Stomach (tissue), 4 donors: ENCODE measurements around the gene ERN2.

Experiments used
- CTCF ChIP-seq, 7 experiments: fragments of 450-650 bp in 4 of 7; fragments of 200-600 bp in 3 of 7; sonication (generic) in 3 of 7; IDR thresholded peaks; one replicate each; pipeline ENCODE4 v1.5.1; 2016 to 2019; ENCODE audit warnings: antibody characterized with exemption in 7 of 7, control low read depth in 2 of 7, mild to moderate bottlenecking in 1 of 7
- EP300 ChIP-seq: sonication (generic); formaldehyde crosslinking; IDR thresholded peaks from one replicate; pipeline ENCODE4 v1.6.1; 2017; ENCODE audit warnings: antibody characterized with exemption
- POLR2A ChIP-seq, 4 donors: fragments of 450-650 bp; IDR thresholded peaks; one replicate each; pipeline ENCODE4 v1.6.1; 2016; ENCODE audit warnings: antibody characterized with exemption in 4 of 4, control low read depth in 2 of 4, mild to moderate bottlenecking in 1 of 4, moderate library complexity in 1 of 4

GRCh38 chr16:23687034-23687808 lies 25.8 kb downstream of the ERN2 start:
- TF ChIP-seq POLR2A (IDR thresholded peaks at IDR 0.05): no peak
- TF ChIP-seq CTCF (IDR thresholded peaks at IDR 0.05): no peak
- no peak for TF ChIP-seq EP300
